ENCODE results near the gene ZNF148.

ZNF148 gene

GRCh38 chr3:125294411-125294810, 80.7 kb downstream of the ZNF148 start:
- no peak for ATAC-seq
- no peak overlapping the region for H3K4me3 Mint-ChIP-seq
- no peak overlapping the region for H3K27ac Mint-ChIP-seq
- peaks cover 28% of the 10 kb centered on the region for H3K4me1 Mint-ChIP-seq
- peaks cover 19% of the 10 kb centered on the region for H3K36me3 Mint-ChIP-seq
- no peak for DNase-seq (ENCODE audit: low spot score in 2 of 2)
- no peaks in the 10 kb centered on the region for H3K9me3 Mint-ChIP-seq

GRCh38 chr3:125292015-125292414, 83.1 kb downstream of the ZNF148 start:
- Mint-ChIP-seq H3K4me1 (peaks cover 30% of the 10 kb centered on the region), H3K36me3 (peaks cover 26% of the 10 kb centered on the region), H3K9me3 (no peaks in the 10 kb centered on the region), H3K27ac (no peak overlapping the region), H3K4me3 (no peak overlapping the region)
- ATAC-seq (no peak), DNase-seq (ENCODE audit: low spot score in 2 of 2) (no peak)

- Mint-ChIP-seq H3K27ac (peak overlapping the region; percentile 50), H3K4me3 (no peak overlapping the region), H3K4me1 (peaks cover 35% of the 10 kb centered on the region), H3K9me3 (no peaks in the 10 kb centered on the region), H3K36me3 (peaks cover 31% of the 10 kb centered on the region)
- ATAC-seq (no peak), DNase-seq (ENCODE audit: low spot score in 2 of 2) (no peak)
Measured at GRCh38 chr3:125289429-125289981, 85.6 kb downstream of the ZNF148 start.

- H3K9me3 Mint-ChIP-seq: no peaks in the 10 kb centered on the region
- peaks cover 28% of the 10 kb centered on the region for H3K4me1 Mint-ChIP-seq
- no peak overlapping the region for H3K4me3 Mint-ChIP-seq
- no peak for DNase-seq (ENCODE audit: low spot score in 2 of 2)
- H3K27ac Mint-ChIP-seq: no peak overlapping the region
- no peak for ATAC-seq
- H3K36me3 Mint-ChIP-seq: peaks cover 39% of the 10 kb centered on the region
Measured at GRCh38 chr3:125287248-125287647, 87.9 kb downstream of the ZNF148 start.

- Mint-ChIP-seq H3K36me3 (peaks cover 56% of the 10 kb centered on the region), H3K27ac (no peak overlapping the region), H3K4me1 (peaks cover 5% of the 10 kb centered on the region), H3K4me3 (no peak overlapping the region), H3K9me3 (no peaks in the 10 kb centered on the region)
- ATAC-seq: no peak
- no peak for DNase-seq (ENCODE audit: low spot score in 2 of 2)
Measured at GRCh38 chr3:125281381-125281780, 93.7 kb downstream of the ZNF148 start.

GRCh38 chr3:125280668-125281361, 94.3 kb downstream of the ZNF148 start:
- DNase-seq (ENCODE audit: low spot score in 2 of 2) (no peak), ATAC-seq (no peak)
- Mint-ChIP-seq H3K9me3 (no peaks in the 10 kb centered on the region), H3K36me3 (peaks cover 56% of the 10 kb centered on the region), H3K4me3 (no peak overlapping the region), H3K4me1 (peaks cover 5% of the 10 kb centered on the region), H3K27ac (no peak overlapping the region)

GRCh38 chr3:125278155-125278554, 97.0 kb downstream of the ZNF148 start:
- no peak overlapping the region for H3K27ac Mint-ChIP-seq
- ATAC-seq (no peak), DNase-seq (ENCODE audit: low spot score in 2 of 2) (no peak)
- H3K4me1 Mint-ChIP-seq: no peaks in the 10 kb centered on the region
- no peaks in the 10 kb centered on the region for H3K9me3 Mint-ChIP-seq
- peaks cover 58% of the 10 kb centered on the region for H3K36me3 Mint-ChIP-seq
- no peak overlapping the region for H3K4me3 Mint-ChIP-seq

GRCh38 chr3:125271127-125271526, 104.0 kb downstream of the ZNF148 start:
- Mint-ChIP-seq H3K27ac (no peak overlapping the region), H3K36me3 (peaks cover 48% of the 10 kb centered on the region), H3K4me1 (peaks cover 33% of the 10 kb centered on the region), H3K4me3 (no peak overlapping the region), H3K9me3 (no peaks in the 10 kb centered on the region)
- no peak for DNase-seq (ENCODE audit: low spot score in 2 of 2)
- ATAC-seq: no peak

- Mint-ChIP-seq H3K36me3 (peaks cover 22% of the 10 kb centered on the region), H3K4me1 (peaks cover 34% of the 10 kb centered on the region), H3K27ac (no peak overlapping the region), H3K4me3 (no peak overlapping the region), H3K9me3 (no peaks in the 10 kb centered on the region)
- ATAC-seq: no peak
- DNase-seq (ENCODE audit: low spot score in 2 of 2): no peak
Measured at GRCh38 chr3:125267460-125267859, 107.7 kb downstream of the ZNF148 start.

GRCh38 chr3:125266971-125267370, 108.2 kb downstream of the ZNF148 start:
- ATAC-seq (no peak), DNase-seq (ENCODE audit: low spot score in 2 of 2) (no peak)
- Mint-ChIP-seq H3K36me3 (peaks cover 19% of the 10 kb centered on the region), H3K27ac (no peak overlapping the region), H3K4me3 (no peak overlapping the region), H3K9me3 (no peaks in the 10 kb centered on the region), H3K4me1 (peaks cover 32% of the 10 kb centered on the region)

- no peak overlapping the region for H3K4me3 Mint-ChIP-seq
Measured at GRCh38 chr3:125262161-125262560, 113.0 kb downstream of the ZNF148 start.

GRCh38 chr3:125261031-125261430, 114.1 kb downstream of the ZNF148 start:
- H3K4me3 Mint-ChIP-seq: no peak overlapping the region
- no peak overlapping the region for H3K27ac Mint-ChIP-seq
- ATAC-seq: no peak
- DNase-seq (ENCODE audit: low spot score in 2 of 2): no peak
- H3K4me1 Mint-ChIP-seq: peaks cover 7% of the 10 kb centered on the region
- H3K36me3 Mint-ChIP-seq: peaks cover 40% of the 10 kb centered on the region
- H3K9me3 Mint-ChIP-seq: peaks cover 4% of the 10 kb centered on the region

More at GRCh38 chr3:125262161-125262560, 113.0 kb downstream of the ZNF148 start:
- Mint-ChIP-seq H3K36me3 (peaks cover 29% of the 10 kb centered on the region), H3K9me3 (no peaks in the 10 kb centered on the region), H3K4me1 (peaks cover 18% of the 10 kb centered on the region), H3K27ac (no peak overlapping the region)
- no peak for ATAC-seq
- no peak for DNase-seq (ENCODE audit: low spot score in 2 of 2)

- H3K4me3 Mint-ChIP-seq: no peak overlapping the region
- H3K36me3 Mint-ChIP-seq: peaks cover 46% of the 10 kb centered on the region
- H3K9me3 Mint-ChIP-seq: peaks cover 4% of the 10 kb centered on the region
- peaks cover 6% of the 10 kb centered on the region for H3K4me1 Mint-ChIP-seq
- no peak for ATAC-seq
- DNase-seq (ENCODE audit: low spot score in 2 of 2): no peak
- H3K27ac Mint-ChIP-seq: no peak overlapping the region
Measured at GRCh38 chr3:125260158-125260557, 115.0 kb downstream of the ZNF148 start.

GRCh38 chr3:125257536-125257935, 117.6 kb downstream of the ZNF148 start:
- DNase-seq (ENCODE audit: low spot score in 2 of 2): no peak
- H3K4me1 Mint-ChIP-seq: peaks cover 12% of the 10 kb centered on the region
- ATAC-seq: no peak
- peaks cover 4% of the 10 kb centered on the region for H3K9me3 Mint-ChIP-seq
- H3K27ac Mint-ChIP-seq: no peak overlapping the region
- H3K4me3 Mint-ChIP-seq: no peak overlapping the region
- H3K36me3 Mint-ChIP-seq: peaks cover 53% of the 10 kb centered on the region

GRCh38 chr3:125256675-125257074, 118.5 kb downstream of the ZNF148 start:
- Mint-ChIP-seq H3K9me3 (peaks cover 4% of the 10 kb centered on the region), H3K36me3 (peaks cover 54% of the 10 kb centered on the region), H3K4me3 (no peak overlapping the region), H3K4me1 (peaks cover 12% of the 10 kb centered on the region), H3K27ac (no peak overlapping the region)
- DNase-seq (ENCODE audit: low spot score in 2 of 2): no peak
- ATAC-seq: no peak

GRCh38 chr3:125250973-125251372, 124.2 kb downstream of the ZNF148 start:
- ATAC-seq (no peak), DNase-seq (ENCODE audit: low spot score in 2 of 2) (no peak)
- H3K4me1 Mint-ChIP-seq: peaks cover 6% of the 10 kb centered on the region
- no peak overlapping the region for H3K27ac Mint-ChIP-seq
- H3K36me3 Mint-ChIP-seq: peaks cover 13% of the 10 kb centered on the region
- no peak overlapping the region for H3K4me3 Mint-ChIP-seq
- no peaks in the 10 kb centered on the region for H3K9me3 Mint-ChIP-seq

Measured in stimulated activated effector memory CD8-positive, alpha-beta T cell treated with anti-CD3 and anti-CD28 coated beads, Interleukin-12 subunit alpha, Interleukin-12 subunit beta, amount 100 ng/mL, for 72 hours (primary cell).